Activated T-helper 2 cell treated with anti-CD3 and anti-CD28 coated beads, Interferon-gamma antibody, Interleukin-2, Interleukin-4, amounts not matched to agents 10 μg/mL and 5 μg/mL and 100 μg/mL, durations not matched to agents 14 hours and 24 hours and 36 hours (primary cell): Measurements from ENCODE around the gene CLHC1. TPM values are rescaled to one million over a fixed set of nuclear protein-coding genes. Genes with fewer than 3 reads are reported as not detected.

ENCODE experiments used
- DNase-seq: peaks from one replicate; pipeline ENCODE4 v3.0.0; 2021; ENCODE audit warnings: low spot score
- H3K27ac Mint-ChIP-seq: one replicate; pipeline ENCODE4 v1.8.0; 2021; ENCODE audit warnings: mixed read lengths
- H3K27me3 Mint-ChIP-seq: one replicate; pipeline ENCODE4 v1.8.0; 2021; ENCODE audit warnings: low read depth, mixed read lengths
- H3K36me3 Mint-ChIP-seq: one replicate; pipeline ENCODE4 v1.8.0; 2021; ENCODE audit warnings: low read depth, mixed read lengths
- H3K4me1 Mint-ChIP-seq: one replicate; pipeline ENCODE4 v1.8.0; 2021; ENCODE audit warnings: low read depth, mixed read lengths
- H3K4me3 Mint-ChIP-seq: one replicate; pipeline ENCODE4 v1.8.0; 2021; ENCODE audit warnings: low read depth, mild to moderate bottlenecking, moderate library complexity, mixed read lengths
- H3K9me3 Mint-ChIP-seq: one replicate; pipeline ENCODE4 v1.8.0; 2021; ENCODE audit warnings: mixed read lengths
- intact Hi-C: fragments of 100-400 bp; cut with micrococcal nuclease; formaldehyde crosslinking; loops from one replicate; pipeline ENCODE4 v1.15.1; 2023
- total RNA-seq: library from RNA; stranded (reverse); gene quantifications from 2 replicates; pipeline ENCODE4 v1.2.3, GENCODE V29; 2022

CLHC1 gene
- total RNA-seq, 1 donor from 2014 or later, result 12.0 TPM

DNA sequence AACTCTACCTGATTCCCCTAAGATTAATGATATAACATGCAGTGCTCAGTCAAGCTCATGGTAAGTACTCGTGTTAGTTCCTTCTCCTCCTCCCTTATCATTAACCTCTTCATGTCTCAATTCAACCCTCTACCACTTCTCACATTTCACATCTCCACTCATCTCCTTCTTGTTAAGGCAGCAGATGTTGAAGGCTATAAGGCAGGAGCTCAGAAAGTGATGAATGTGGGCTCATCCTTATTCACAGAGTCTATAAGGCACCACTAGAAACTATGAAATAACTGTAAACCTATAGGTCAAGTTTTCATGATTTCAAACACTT is 56.0 kb downstream of the CLHC1 start:
- DNase-seq, result no peak
- no peaks in the 10 kb centered on the region for H3K36me3 Mint-ChIP-seq
- H3K9me3 Mint-ChIP-seq, result no peaks in the 10 kb centered on the region
- no peak overlapping the region for H3K27ac Mint-ChIP-seq
- no peaks in the 10 kb centered on the region for H3K4me1 Mint-ChIP-seq
- H3K4me3 Mint-ChIP-seq, result no peak overlapping the region
- H3K27me3 Mint-ChIP-seq, result peaks cover 2% of the 10 kb centered on the region
- intact Hi-C loops, result loop anchor here (10.0 kb wide), 1 partner anchor 451 kb away; the partner anchor contains the start of gene EML6

DNA sequence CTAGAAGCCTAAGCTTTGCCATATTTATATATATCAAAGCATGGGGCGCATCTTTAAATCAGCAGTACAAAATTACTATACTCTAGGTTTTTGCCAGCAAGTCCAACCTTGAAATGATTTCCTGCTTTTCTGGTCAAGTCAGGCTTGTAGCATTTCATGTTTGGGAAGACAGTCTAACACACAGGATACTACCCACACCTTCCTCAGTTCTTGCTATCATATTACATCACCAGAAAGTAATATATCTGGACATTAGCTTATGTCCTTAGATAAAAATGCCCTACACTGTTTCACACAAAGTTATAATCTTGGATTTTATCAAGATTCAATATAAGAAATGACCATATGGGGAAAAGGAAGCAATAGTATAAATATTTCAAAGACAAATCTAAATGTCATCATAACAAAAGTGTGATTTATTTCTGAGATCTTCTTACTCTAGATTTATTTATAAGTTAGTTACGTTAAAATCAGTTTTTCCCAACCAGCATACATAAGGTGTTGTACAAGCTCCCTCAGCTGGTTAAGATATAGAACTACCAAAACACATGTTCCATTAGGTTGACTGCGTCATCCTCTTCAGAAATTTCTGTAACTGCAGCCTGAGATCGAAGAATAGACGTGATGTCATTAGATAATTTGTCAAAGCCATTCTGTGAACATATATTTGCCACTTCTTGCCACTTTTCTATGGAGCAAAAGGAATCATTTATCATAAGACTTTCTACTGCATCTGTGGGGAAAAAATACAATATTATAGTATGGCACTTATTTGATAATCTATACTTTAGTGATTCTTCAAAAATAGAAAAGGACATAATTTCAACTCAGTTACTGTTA is 56.6 kb downstream of the CLHC1 start:
- H3K4me1 Mint-ChIP-seq, result no peaks in the 10 kb centered on the region
- DNase-seq, result no peak
- H3K4me3 Mint-ChIP-seq, result no peak overlapping the region
- H3K36me3 Mint-ChIP-seq, result no peaks in the 10 kb centered on the region
- intact Hi-C loops, result loop anchor here (1.0 to 10.0 kb wide), 3 partner anchors 160 to 451 kb away; partner anchors contain the start of gene EML6
- H3K9me3 Mint-ChIP-seq, result no peaks in the 10 kb centered on the region
- H3K27me3 Mint-ChIP-seq, result peaks cover 2% of the 10 kb centered on the region
- no peak overlapping the region for H3K27ac Mint-ChIP-seq

- H3K9me3 Mint-ChIP-seq, result no peaks in the 10 kb centered on the region
- no peaks in the 10 kb centered on the region for H3K27me3 Mint-ChIP-seq
- peaks cover 2% of the 10 kb centered on the region for H3K4me1 Mint-ChIP-seq
- H3K27ac Mint-ChIP-seq, result no peak overlapping the region
- no peak for DNase-seq
- intact Hi-C loops, result loop anchor here (2.0 to 10.0 kb wide), 2 partner anchors 269 to 449 kb away; partner anchors contain the start of gene EML6
- no peaks in the 10 kb centered on the region for H3K36me3 Mint-ChIP-seq
- H3K4me3 Mint-ChIP-seq, result no peak overlapping the region
Observed at GRCh38 chr2:55173438-55174054, 58.5 kb downstream of the CLHC1 start.

GRCh38 chr2:55169915-55170314 is 62.2 kb downstream of the CLHC1 start:
- no peak for DNase-seq
- peaks cover 2% of the 10 kb centered on the region for H3K4me1 Mint-ChIP-seq

GRCh38 chr2:55169359-55169758 is 62.7 kb downstream of the CLHC1 start:
- DNase-seq, result no peak
- intact Hi-C loops, result no loop called here
- H3K9me3 Mint-ChIP-seq, result no peaks in the 10 kb centered on the region
- no peaks in the 10 kb centered on the region for H3K36me3 Mint-ChIP-seq
- peaks cover 2% of the 10 kb centered on the region for H3K4me1 Mint-ChIP-seq
- no peak overlapping the region for H3K27ac Mint-ChIP-seq
- H3K27me3 Mint-ChIP-seq, result no peaks in the 10 kb centered on the region
- no peak overlapping the region for H3K4me3 Mint-ChIP-seq

More at GRCh38 chr2:55169915-55170314, 62.2 kb downstream of the CLHC1 start:
- intact Hi-C loops, result loop anchor here (10.0 kb wide), 1 partner anchor 445 kb away; the partner anchor contains the start of gene EML6
- H3K9me3 Mint-ChIP-seq, result no peaks in the 10 kb centered on the region
- no peaks in the 10 kb centered on the region for H3K27me3 Mint-ChIP-seq
- no peak overlapping the region for H3K27ac Mint-ChIP-seq
- H3K36me3 Mint-ChIP-seq, result no peaks in the 10 kb centered on the region
- no peak overlapping the region for H3K4me3 Mint-ChIP-seq

DNA sequence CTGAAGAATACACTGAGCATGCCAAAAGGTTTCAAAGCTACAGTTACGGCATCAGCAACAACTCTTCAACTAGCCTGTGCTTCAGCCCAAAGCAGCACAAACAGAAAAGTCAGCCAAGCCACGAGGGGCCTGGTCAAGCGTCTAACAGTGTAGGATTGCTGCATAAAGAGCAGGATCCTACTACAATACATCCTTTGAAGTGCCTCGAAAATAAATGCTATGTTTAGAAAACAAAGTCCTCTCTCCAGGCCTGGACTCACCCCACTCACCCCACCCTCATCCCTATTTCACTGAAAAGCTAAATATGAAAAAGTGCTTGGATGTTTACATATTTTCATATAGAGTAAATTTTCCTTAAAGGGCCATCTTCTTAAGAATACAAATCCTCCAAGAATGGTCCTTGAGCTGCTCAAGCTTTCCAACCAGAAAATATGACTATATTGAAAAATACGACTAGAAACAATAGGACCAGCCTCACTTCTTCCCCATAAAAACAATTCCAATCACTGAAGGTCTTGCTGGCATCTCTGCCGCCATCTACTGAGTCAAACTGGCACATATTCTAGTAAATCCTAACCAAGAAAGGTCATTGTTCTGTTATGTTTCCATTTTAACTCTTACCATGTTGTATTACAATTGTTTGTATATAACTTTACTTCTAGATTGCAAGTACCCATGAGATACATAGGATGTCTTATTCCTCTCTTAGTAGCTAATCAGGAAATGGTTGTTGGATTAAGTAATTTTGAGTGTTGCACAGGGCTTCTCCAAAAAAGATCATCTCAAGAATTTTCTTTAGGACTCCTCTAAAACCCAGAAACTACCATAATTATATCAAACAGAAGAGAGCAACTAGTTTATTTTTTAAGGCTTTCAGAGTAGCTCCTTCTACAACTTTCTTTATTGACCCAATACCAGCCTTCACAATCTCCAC is 63.6 kb downstream of the CLHC1 start:
- Mint-ChIP-seq H3K4me3 (no peak overlapping the region), H3K36me3 (no peaks in the 10 kb centered on the region), H3K27me3 (no peaks in the 10 kb centered on the region), H3K4me1 (peaks cover 2% of the 10 kb centered on the region), H3K9me3 (no peaks in the 10 kb centered on the region), H3K27ac (no peak overlapping the region)
- intact Hi-C loops, result loop anchor here (1.0 kb wide), 1 partner anchor 153 kb away; no protein-coding TSS in a partner anchor
- DNase-seq, result no peak

DNA sequence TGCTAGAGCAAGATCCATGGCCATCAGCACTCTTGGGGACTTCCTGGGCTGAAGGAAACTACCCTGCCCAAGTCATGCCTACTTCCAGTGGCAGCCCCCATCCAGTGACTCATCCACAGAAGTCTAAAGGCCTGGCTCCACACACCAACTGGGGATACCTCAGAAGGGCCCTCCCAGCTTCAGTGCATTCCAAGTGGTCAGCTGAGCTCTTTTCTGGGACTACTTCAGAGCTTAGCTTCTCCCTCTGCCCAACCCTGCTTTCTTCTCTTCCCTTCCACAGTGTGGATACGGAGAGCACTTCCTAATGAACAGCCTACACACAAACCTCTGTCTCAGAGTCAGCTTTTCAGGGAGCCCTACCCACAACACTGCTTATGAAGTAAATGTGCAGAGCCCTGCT is 66.5 kb downstream of the CLHC1 start:
- no peak for DNase-seq
- H3K36me3 Mint-ChIP-seq, result no peaks in the 10 kb centered on the region
- peaks cover 2% of the 10 kb centered on the region for H3K4me1 Mint-ChIP-seq
- H3K4me3 Mint-ChIP-seq, result no peak overlapping the region
- intact Hi-C loops, result no loop called here
- H3K27me3 Mint-ChIP-seq, result no peaks in the 10 kb centered on the region
- H3K27ac Mint-ChIP-seq, result no peak overlapping the region
- H3K9me3 Mint-ChIP-seq, result no peaks in the 10 kb centered on the region

DNA sequence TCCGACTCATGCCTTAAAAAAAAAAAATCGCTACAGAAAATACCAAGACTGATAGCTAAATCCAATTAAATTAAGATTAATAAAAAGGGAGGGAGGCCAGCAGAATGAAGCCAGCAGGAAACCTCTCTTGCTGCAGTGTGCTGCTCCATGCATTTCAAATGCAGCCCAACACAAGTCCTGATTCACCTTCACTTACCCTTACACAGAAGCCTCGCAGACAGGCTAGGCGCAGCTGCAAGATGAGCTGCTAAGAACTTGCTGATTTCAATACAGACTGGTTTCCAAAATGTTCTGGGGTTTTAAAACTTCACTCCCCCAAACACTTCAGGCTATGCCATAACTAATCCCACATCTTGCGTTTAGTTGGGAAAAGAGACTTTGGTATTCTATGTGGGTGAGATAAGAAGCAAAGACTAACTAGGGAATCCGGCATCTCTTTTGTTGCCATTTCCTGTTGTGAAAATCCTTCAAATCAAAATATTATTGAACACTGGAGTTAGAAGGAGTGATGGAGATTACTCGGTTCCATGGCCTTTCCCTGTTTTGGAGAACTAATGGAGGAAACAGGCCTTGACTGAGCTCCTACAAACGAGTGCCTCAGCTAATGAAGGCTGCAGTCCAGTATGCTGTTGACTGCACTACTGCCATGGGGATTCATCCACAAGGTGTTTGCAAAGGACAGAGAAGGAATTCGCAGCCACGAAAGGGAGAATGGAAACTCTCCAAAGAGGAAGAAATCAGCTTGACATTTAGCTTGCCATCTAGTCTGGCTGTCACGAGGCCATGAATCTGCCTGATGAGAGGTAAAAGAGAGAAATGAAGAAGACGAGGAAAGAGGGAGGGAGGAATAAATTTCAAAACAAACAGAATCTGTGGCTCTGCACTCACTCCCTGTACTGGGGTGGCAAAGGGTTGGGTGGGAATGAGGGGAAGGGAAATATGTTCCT is 67.3 kb downstream of the CLHC1 start:
- Mint-ChIP-seq H3K4me3 (no peak overlapping the region), H3K27ac (no peak overlapping the region), H3K36me3 (no peaks in the 10 kb centered on the region), H3K9me3 (no peaks in the 10 kb centered on the region), H3K4me1 (peaks cover 2% of the 10 kb centered on the region), H3K27me3 (no peaks in the 10 kb centered on the region)
- intact Hi-C loops, result no loop called here
- DNase-seq, result no peak

DNA sequence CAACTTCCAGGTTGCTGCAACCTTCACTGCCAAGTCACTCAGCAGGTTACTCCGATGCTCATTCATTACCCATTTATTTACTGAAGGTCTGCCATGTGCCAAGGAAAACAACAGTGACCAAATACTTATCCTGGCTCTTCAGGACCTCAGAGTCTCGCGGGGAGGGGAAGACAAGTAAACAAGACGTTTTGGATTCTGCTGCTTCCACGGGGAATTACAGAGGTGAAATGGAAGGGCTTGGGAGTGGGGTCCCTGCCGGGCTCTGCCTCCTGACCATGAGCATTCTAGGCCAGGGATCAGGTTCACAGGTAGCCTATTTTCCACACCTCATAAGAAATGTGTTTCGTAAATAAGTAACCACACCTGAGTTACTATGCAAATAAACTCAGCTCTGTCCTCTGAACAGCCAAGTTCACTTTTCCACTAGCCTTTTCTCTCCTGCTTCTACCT is 68.1 kb downstream of the CLHC1 start:
- H3K27me3 Mint-ChIP-seq, result no peaks in the 10 kb centered on the region
- peaks cover 2% of the 10 kb centered on the region for H3K4me1 Mint-ChIP-seq
- no peak overlapping the region for H3K27ac Mint-ChIP-seq
- H3K9me3 Mint-ChIP-seq, result no peaks in the 10 kb centered on the region
- no peak overlapping the region for H3K4me3 Mint-ChIP-seq
- H3K36me3 Mint-ChIP-seq, result no peaks in the 10 kb centered on the region
- intact Hi-C loops, result no loop called here
- DNase-seq, result no peak

GRCh38 chr2:55163274-55163721 is 68.8 kb downstream of the CLHC1 start:
- Mint-ChIP-seq H3K9me3 (no peaks in the 10 kb centered on the region), H3K4me1 (no peaks in the 10 kb centered on the region), H3K4me3 (no peak overlapping the region), H3K27me3 (no peaks in the 10 kb centered on the region), H3K27ac (no peak overlapping the region), H3K36me3 (no peaks in the 10 kb centered on the region)
- no peak for DNase-seq
- intact Hi-C loops, result no loop called here

GRCh38 chr2:55162284-55163006 is 69.6 kb downstream of the CLHC1 start:
- no peaks in the 10 kb centered on the region for H3K36me3 Mint-ChIP-seq
- H3K27me3 Mint-ChIP-seq, result no peaks in the 10 kb centered on the region
- intact Hi-C loops, result no loop called here
- no peaks in the 10 kb centered on the region for H3K9me3 Mint-ChIP-seq
- H3K4me3 Mint-ChIP-seq, result no peak overlapping the region
- DNase-seq, result no peak
- H3K27ac Mint-ChIP-seq, result no peak overlapping the region
- peaks cover 6% of the 10 kb centered on the region for H3K4me1 Mint-ChIP-seq
